ENCODE data around the gene MSI2. TPM values are rescaled to one million over a fixed set of nuclear protein-coding genes. Genes with fewer than 3 reads are reported as not detected.
A peak's percentile ranks its signal among the peaks of the same experiment; 100 is the strongest.
"Not testable (repeated sequence)": the region's sequence is repeated elsewhere in the genome, so short reads cannot be mapped to it uniquely, and the experiment has no call there.

The MSI2 gene
- 100 to 1,000 TPM; 122 to 136 TPM for total RNA-seq
- polyA plus RNA-seq = 1 to 10 TPM; 2.5 to 4.9 (median 3.8) TPM
- total RNA-seq = 57.0 to 192 (median 141) reads per million in 6 experiments

DNA sequence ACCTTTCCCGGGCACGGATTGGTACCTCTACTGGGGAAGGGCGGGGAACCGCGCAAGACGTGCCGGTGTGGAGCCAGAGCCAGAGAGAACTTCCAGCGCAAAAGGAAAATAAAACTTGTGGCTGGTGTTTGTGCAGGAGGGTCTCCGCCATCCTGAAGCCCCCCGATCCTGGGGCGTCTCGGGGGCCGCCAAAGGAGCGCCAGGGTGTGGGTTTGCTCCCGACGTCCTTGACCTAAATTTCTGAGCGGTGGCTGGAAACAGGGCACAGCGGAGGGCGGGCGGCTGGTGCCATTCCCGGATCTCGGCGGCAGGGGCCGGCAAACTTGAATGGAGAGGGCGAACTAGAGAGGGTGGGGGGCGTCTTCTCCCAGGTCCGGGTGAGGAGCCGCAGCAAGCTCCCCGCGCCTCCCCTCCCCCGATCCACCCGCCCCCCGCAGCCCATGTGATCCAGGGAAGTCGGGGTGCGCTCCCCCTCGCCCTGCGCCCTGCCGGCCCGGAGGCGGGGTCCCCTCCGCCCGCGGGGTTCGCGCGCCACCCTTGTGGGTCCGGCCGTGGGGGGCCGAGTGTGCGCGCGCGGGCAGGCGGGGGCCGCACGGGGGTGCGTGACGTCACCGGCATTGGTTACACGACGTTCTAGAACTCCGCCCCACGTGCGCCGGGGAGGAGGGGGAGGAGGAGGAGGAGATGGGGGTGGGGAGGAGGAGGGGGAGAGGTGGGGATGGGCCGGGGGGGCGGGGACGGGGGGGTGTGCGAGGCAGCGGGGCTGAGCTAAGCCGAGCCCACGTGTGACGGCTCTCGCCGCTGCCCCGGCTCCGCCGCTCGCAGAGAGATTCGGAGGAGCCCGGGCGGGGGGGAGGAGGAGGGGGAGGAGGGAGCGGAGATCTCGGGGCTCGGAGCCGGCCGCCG, at the start of gene MSI2:
TSS of gene MSI2 (plus strand) at position 748 of the 906 bp plus-strand sequence. CDS start 220 bp downstream, outside the sequence.
- H3K27me3 Mint-ChIP-seq = no peaks in the 10 kb centered on the region
- ATAC-seq (peak; percentile 72), DNase-seq (peak; percentile 85 to 97 (median 90))
- POLR2A ChIA-PET = interaction anchor here (0.5 to 2.1 kb wide), 5 partner anchors 11 to 349 kb away, joined by 3 to 8 read pairs (median 3); no protein-coding TSS in a partner anchor
- H3K4me3 Mint-ChIP-seq = peak within 1 kb of the TSS; percentile 88 to 99 (median 94)
- peaks cover 28 to 57% (median 41%) of the 10 kb centered on the region in 4 donors for H3K4me1 Mint-ChIP-seq
- H3K36me3 Mint-ChIP-seq = peaks cover 0 to 16% (median 9%) of the 10 kb centered on the region in 3 donors
- peaks cover 0 to 7% (median 0%) of the 10 kb centered on the region in 9 donors for H3K9me3 Mint-ChIP-seq
- H3K27ac Mint-ChIP-seq = peak within 1 kb of the TSS; percentile 82 to 99 (median 94)

- H3K9me3 Mint-ChIP-seq = peaks cover 0 to 24% (median 8%) of the 10 kb centered on the region in 9 donors
- no peak overlapping the region for H3K27ac Mint-ChIP-seq
- POLR2A ChIA-PET = no interaction called here
- peaks cover 0 to 3% (median 2%) of the 10 kb centered on the region in 5 donors for H3K27me3 Mint-ChIP-seq
- H3K4me1 Mint-ChIP-seq = peaks cover 0 to 3% (median 0%) of the 10 kb centered on the region in 4 donors
- ATAC-seq (no peak), DNase-seq (no peak)
- H3K4me3 Mint-ChIP-seq = no peak overlapping the region
- peaks cover 0 to 28% (median 9%) of the 10 kb centered on the region in 3 donors for H3K36me3 Mint-ChIP-seq
These were observed 49.4 kb upstream of the MSI2 start for GRCh38 chr17:57206928-57207327.

- POLR2A ChIA-PET = no interaction called here
- no peak for ATAC-seq
- H3K36me3 Mint-ChIP-seq = peaks cover 0 to 28% (median 9%) of the 10 kb centered on the region in 3 donors
These were observed 48.9 kb upstream of the MSI2 start for GRCh38 chr17:57207396-57207795.

GRCh38 chr17:57210224-57210553, 46.1 kb upstream of the MSI2 start:
- H3K4me3 Mint-ChIP-seq = no peak overlapping the region
- ATAC-seq = no peak
- POLR2A ChIA-PET = no interaction called here
- H3K9me3 Mint-ChIP-seq = peaks cover 0 to 24% (median 8%) of the 10 kb centered on the region in 9 donors
- H3K4me1 Mint-ChIP-seq = peaks cover 0 to 3% (median 0%) of the 10 kb centered on the region in 4 donors
- no peak for DNase-seq
- no peak overlapping the region for H3K27ac Mint-ChIP-seq
- H3K27me3 Mint-ChIP-seq = peaks cover 0 to 8% (median 2%) of the 10 kb centered on the region in 5 donors
- H3K36me3 Mint-ChIP-seq = peaks cover 0 to 28% (median 9%) of the 10 kb centered on the region in 3 donors

More at GRCh38 chr17:57207396-57207795, 48.9 kb upstream of the MSI2 start:
- Mint-ChIP-seq H3K4me3 (no peak overlapping the region), H3K9me3 (peaks cover 0 to 24% (median 8%) of the 10 kb centered on the region in 9 donors), H3K4me1 (peaks cover 0 to 3% (median 0%) of the 10 kb centered on the region in 4 donors), H3K27me3 (peaks cover 0 to 4% (median 2%) of the 10 kb centered on the region in 5 donors), H3K27ac (no peak overlapping the region)
- DNase-seq = no peak

DNA sequence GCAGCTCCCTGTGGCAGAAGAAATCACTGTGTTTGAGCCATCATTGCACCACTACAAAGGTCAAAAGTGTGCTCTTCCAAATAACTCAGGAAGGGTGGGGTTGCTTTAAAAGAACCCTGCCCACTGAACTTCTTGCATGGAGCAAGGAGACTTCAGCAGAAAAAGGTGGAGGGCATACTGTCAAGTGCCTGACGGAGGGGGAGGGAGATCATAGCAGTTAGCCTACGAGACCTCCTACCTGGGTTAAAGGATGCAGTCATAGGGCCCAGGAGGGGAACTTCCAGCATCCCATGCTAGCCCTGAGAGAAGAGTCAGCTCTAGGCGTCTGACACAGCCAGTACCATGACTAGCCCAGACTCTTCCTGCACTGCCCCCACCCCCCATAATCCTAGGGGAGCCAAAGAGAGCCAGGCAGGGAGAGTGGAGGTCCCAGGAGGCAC, 45.3 kb upstream of the MSI2 start:
- ATAC-seq = no peak
- Mint-ChIP-seq H3K4me1 (peaks cover 0 to 3% (median 0%) of the 10 kb centered on the region in 4 donors), H3K4me3 (no peak overlapping the region), H3K9me3 (peaks cover 0 to 24% (median 8%) of the 10 kb centered on the region in 9 donors), H3K27ac (no peak overlapping the region), H3K36me3 (peaks cover 0 to 28% (median 9%) of the 10 kb centered on the region in 3 donors), H3K27me3 (peaks cover 2 to 10% (median 6%) of the 10 kb centered on the region in 5 donors)
- POLR2A ChIA-PET = no interaction called here
- DNase-seq = no peak

DNA sequence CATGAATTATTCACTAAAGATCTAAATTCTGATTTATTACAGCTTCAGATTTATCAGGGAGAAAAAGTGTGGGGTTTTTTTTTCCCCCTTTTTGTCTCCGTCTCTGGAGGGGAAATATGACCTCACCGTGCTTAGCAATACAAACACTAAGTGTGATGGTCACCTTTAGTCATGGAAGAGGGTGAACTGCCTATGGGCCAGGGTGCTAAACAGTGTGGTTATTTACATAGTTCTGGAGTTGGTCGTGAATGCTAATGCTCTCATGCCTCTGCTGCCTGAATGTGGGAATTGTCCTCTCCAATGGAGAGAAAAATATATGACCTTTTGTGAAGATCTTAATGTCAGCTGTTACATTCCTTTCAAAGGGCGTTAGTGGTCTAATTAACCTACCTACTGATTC, 44.8 kb upstream of the MSI2 start:
- POLR2A ChIA-PET = no interaction called here
- no peak for DNase-seq
- Mint-ChIP-seq H3K4me1 (peaks cover 0 to 3% (median 0%) of the 10 kb centered on the region in 4 donors), H3K27ac (no peak overlapping the region), H3K27me3 (peaks cover 2 to 14% (median 6%) of the 10 kb centered on the region in 5 donors), H3K4me3 (no peak overlapping the region), H3K9me3 (peaks cover 0 to 24% (median 8%) of the 10 kb centered on the region in 9 donors), H3K36me3 (peaks cover 0 to 28% (median 9%) of the 10 kb centered on the region in 3 donors)
- no peak for ATAC-seq

GRCh38 chr17:57213180-57213825, 43.0 kb upstream of the MSI2 start:
- H3K27ac Mint-ChIP-seq = no peak overlapping the region
- peaks cover 0 to 12% (median 1%) of the 10 kb centered on the region in 3 donors for H3K36me3 Mint-ChIP-seq
- peaks cover 2 to 17% (median 6%) of the 10 kb centered on the region in 5 donors for H3K27me3 Mint-ChIP-seq
- DNase-seq (no peak), ATAC-seq (no peak)
- H3K9me3 Mint-ChIP-seq = peaks cover 0 to 9% (median 5%) of the 10 kb centered on the region in 9 donors
- POLR2A ChIA-PET = no interaction called here
- peaks cover 0 to 3% (median 0%) of the 10 kb centered on the region in 4 donors for H3K4me1 Mint-ChIP-seq
- H3K4me3 Mint-ChIP-seq = no peak overlapping the region

DNA sequence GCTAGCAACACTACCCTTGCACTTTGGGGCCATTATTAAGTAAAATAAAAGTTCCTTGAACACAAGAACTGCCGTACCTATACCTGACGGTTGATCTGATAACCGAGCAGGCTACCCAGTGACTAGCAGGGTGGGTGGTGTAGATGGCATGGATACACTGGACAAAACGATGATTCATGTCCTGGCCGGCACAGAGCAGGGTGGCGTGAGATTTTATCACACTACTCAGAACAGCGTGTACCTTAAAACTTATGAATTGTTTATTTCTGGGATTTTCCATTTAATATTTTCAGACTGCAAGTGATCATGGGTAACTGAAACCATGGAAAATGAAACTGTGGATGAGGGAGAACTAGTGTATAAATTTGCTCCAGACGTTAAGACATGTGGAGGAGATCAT, 41.0 kb upstream of the MSI2 start:
- peaks cover 0 to 3% (median 0%) of the 10 kb centered on the region in 4 donors for H3K4me1 Mint-ChIP-seq
- ATAC-seq = no peak
- H3K27ac Mint-ChIP-seq = no peak overlapping the region
- H3K9me3 Mint-ChIP-seq = peaks cover 0 to 3% (median 0%) of the 10 kb centered on the region in 9 donors
- POLR2A ChIA-PET = no interaction called here
- H3K4me3 Mint-ChIP-seq = no peak overlapping the region
- peaks cover 2 to 17% (median 6%) of the 10 kb centered on the region in 5 donors for H3K27me3 Mint-ChIP-seq
- no peak for DNase-seq
- H3K36me3 Mint-ChIP-seq = no peaks in the 10 kb centered on the region

DNA sequence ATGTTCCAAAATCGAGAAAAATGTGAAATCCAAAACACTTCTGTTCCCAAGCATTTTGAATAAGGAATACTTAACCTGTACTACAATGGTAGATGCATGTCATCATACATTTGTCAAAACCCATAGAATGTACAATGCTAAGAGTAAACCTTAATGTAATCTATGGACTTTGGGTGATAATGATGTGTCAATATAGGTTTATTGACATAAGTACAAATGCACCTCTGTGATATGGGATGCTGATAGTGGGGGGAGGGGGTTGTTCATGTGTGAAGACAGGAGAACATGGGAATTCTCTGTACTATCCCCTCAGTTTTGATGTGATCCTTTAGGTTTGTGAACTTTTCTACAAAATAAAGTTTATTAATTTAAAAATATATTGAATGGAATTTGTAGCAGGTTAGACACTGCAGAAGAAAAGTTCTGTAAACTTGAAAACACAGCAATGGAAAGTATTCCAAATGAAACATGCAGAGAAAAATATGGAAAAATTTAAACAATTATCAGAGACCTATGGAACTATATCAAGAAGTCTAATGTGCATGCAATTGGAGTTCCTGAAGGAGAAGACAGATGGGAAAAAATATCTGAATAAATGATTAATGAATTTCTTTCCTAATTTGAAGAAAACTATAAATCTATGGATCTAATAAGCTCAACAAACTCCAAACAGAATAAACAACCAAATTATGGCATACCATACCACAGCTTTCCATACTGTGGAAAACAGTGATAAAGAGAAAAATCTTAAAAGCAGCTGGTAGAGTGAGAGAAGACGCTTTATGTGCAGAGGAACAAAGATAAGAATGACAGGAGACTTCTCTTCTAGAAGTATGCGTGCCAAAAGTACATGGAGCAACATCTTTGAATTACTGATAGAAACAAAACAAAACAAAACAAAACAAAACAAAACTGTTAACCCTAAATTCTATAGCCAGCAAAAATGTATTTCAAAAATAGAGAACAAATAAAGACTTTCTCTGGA, 34.7 kb upstream of the MSI2 start:
- Mint-ChIP-seq H3K36me3 (peaks cover 0 to 11% (median 4%) of the 10 kb centered on the region in 3 donors), H3K27ac (no peak overlapping the region), H3K4me3 (no peak overlapping the region), H3K27me3 (peaks cover 0 to 3% (median 0%) of the 10 kb centered on the region in 5 donors), H3K9me3 (peaks cover 0 to 36% (median 15%) of the 10 kb centered on the region in 9 donors), H3K4me1 (no peaks in the 10 kb centered on the region)
- ATAC-seq (no peak), DNase-seq (no peak)
- POLR2A ChIA-PET = interaction anchor here (0.7 kb wide), 1 partner anchor 21 kb away, joined by 3 read pairs; no protein-coding TSS in a partner anchor

DNA sequence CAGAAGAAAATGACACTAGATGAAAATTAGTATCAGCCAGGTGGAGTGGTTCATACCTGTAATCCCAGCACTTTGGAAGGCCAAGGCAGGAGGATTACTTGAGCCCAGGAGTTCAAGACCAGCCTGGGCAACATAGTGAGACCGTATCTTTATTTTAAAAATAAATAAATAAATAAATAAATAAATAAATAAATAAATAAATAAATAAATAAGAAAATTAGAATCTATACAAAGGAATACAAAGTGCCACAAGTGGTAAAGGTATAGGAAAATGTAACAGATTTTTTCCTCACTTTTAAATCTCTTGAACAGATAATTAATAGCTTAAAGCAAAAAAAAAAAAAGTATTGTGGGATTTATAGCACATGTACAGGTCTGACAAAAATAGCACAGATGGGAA, 33.9 kb upstream of the MSI2 start:
- H3K27ac Mint-ChIP-seq, H3K4me3 Mint-ChIP-seq, DNase-seq, H3K4me1 Mint-ChIP-seq, H3K27me3 Mint-ChIP-seq, ATAC-seq: not testable (repeated sequence)
- POLR2A ChIA-PET = interaction anchor here (0.7 kb wide), 1 partner anchor 21 kb away, joined by 3 read pairs; no protein-coding TSS in a partner anchor
- peaks cover 0 to 36% (median 13%) of the 10 kb centered on the region in 9 donors for H3K9me3 Mint-ChIP-seq
- H3K36me3 Mint-ChIP-seq = peaks cover 0 to 11% (median 4%) of the 10 kb centered on the region in 3 donors

GRCh38 chr17:57225127-57225526, 31.2 kb upstream of the MSI2 start:
- DNase-seq (no peak), ATAC-seq (no peak)
- Mint-ChIP-seq H3K4me3 (no peak overlapping the region), H3K9me3 (peaks cover 0 to 40% (median 12%) of the 10 kb centered on the region in 9 donors), H3K27me3 (peaks cover 3 to 11% (median 5%) of the 10 kb centered on the region in 5 donors), H3K27ac (no peak overlapping the region), H3K36me3 (peaks cover 0 to 11% (median 4%) of the 10 kb centered on the region in 3 donors), H3K4me1 (no peaks in the 10 kb centered on the region)
- POLR2A ChIA-PET = interaction anchor here (0.7 kb wide), 1 partner anchor 441 kb away, joined by 3 read pairs; no protein-coding TSS in a partner anchor
